ENCODE measurements around the gene KISS1.

- TF ChIP-seq EZH2 (IDR thresholded peaks at IDR 0.05; ENCODE audit: low read length, missing control alignments), result no peak
- TF ChIP-seq, protein P1, sequence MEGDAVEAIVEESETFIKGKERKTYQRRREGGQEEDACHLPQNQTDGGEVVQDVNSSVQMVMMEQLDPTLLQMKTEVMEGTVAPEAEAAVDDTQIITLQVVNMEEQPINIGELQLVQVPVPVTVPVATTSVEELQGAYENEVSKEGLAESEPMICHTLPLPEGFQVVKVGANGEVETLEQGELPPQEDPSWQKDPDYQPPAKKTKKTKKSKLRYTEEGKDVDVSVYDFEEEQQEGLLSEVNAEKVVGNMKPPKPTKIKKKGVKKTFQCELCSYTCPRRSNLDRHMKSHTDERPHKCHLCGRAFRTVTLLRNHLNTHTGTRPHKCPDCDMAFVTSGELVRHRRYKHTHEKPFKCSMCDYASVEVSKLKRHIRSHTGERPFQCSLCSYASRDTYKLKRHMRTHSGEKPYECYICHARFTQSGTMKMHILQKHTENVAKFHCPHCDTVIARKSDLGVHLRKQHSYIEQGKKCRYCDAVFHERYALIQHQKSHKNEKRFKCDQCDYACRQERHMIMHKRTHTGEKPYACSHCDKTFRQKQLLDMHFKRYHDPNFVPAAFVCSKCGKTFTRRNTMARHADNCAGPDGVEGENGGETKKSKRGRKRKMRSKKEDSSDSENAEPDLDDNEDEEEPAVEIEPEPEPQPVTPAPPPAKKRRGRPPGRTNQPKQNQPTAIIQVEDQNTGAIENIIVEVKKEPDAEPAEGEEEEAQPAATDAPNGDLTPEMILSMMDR (conservative IDR thresholded peaks at IDR 0.05 in 1 of 2, IDR thresholded peaks at IDR 0.05 in 1 of 2; ENCODE audit: low read depth in 1 of 2, low read length in 2 of 2), result no peak
Measured at GRCh38 chr1:204227351-204227750, 31.1 kb upstream of the KISS1 start.
